Skeletal muscle cell (primary cell): ENCODE data around the gene NELFB.
"Not testable (repeated sequence)": the region's sequence is repeated elsewhere in the genome, so short reads cannot be mapped to it uniquely, and the experiment has no call there.

Experiments
- DNase-seq: peaks from one replicate; pipeline ENCODE4 v3.0.0-alpha.2; 2010; ENCODE audit warnings: low read depth
- H3K4me3 ChIP-seq: 2 replicates; pipeline ENCODE4 v1.5.1; 2011; ENCODE audit warnings: low read depth, mild to moderate bottlenecking, control low read depth, low read length, moderate library complexity

NELFB gene

DNA sequence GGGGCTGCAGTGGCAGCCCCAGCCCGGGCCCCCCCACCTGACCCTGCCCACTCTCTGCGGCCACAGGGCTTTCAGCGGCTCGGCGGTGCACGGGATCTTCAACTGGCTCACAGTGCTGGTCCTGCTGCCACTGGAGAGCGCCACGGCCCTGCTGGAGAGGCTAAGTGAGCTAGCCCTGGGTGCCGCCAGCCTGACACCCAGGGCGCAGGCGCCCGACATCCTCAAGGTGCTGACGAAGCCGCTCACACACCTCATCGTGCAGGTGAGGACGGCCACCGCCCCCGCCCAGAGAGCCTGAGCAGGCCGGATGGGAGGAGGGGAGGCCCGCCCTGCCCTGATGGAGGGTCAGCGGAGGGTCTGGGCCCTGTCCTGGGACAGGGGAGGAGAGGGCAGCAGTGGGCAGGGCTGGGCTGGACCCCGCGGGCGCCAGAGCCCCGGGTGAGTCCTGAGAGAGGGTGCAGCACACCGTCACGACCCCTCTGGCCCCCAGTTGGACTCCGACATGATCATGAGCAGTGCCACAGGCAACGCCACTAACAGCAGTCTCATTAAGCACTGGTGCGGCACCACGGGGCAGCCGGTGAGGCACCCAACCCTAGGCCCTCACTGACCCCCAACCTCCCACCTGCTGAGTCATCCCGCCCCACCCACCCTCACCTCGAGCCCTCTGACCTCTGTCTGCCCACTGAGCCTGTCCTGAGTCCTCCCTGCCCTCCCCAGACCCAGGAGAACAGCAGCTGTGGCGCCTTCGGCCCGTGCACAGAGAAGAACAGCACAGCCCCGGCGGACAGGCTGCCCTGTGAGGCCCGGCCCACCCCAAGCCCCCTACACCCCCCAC is 21.8 kb upstream of the NELFB start:
- H3K4me3 ChIP-seq: no peak overlapping the region
- DNase-seq: no peak

- H3K4me3 ChIP-seq: no peak overlapping the region
- no peak for DNase-seq
Measured at GRCh38 chr9:137234055-137234697, 21.0 kb upstream of the NELFB start.

DNA sequence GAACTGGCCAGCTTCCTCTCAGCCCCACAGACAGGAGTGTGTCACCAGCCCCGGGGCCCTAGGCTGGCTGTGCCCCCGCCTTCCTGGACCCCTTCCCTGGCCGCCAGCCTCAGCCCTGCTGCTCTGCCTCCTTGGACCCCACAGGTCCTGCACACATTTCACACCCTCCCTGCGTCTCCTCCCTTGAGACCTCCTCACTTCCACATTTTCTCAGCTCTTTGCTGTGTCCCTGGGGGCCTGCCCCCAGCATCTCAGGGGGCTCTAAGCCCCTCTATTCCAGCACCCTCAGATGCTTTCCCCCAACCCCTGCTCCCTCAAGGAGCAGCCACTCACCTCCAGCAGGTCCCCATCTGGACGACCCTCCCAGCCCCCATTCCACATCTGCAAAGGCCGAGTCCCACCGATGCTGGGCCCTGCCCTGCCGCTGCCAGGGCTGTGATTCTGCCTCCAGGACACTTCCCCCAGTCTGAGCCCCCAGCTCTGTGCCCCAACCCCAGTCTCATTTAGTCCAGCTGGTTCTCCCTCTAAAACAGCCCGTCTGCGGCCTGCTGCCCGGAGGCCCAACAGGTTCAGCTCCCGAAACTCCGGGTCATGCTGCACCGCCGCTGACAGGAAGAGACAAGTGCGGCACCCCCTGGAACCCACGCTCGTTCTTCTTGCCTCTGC is 20.2 kb upstream of the NELFB start:
- DNase-seq: no peak
- no peak overlapping the region for H3K4me3 ChIP-seq

GRCh38 chr9:137235424-137236237 is 19.5 kb upstream of the NELFB start:
- DNase-seq: no peak
- no peak overlapping the region for H3K4me3 ChIP-seq

DNA sequence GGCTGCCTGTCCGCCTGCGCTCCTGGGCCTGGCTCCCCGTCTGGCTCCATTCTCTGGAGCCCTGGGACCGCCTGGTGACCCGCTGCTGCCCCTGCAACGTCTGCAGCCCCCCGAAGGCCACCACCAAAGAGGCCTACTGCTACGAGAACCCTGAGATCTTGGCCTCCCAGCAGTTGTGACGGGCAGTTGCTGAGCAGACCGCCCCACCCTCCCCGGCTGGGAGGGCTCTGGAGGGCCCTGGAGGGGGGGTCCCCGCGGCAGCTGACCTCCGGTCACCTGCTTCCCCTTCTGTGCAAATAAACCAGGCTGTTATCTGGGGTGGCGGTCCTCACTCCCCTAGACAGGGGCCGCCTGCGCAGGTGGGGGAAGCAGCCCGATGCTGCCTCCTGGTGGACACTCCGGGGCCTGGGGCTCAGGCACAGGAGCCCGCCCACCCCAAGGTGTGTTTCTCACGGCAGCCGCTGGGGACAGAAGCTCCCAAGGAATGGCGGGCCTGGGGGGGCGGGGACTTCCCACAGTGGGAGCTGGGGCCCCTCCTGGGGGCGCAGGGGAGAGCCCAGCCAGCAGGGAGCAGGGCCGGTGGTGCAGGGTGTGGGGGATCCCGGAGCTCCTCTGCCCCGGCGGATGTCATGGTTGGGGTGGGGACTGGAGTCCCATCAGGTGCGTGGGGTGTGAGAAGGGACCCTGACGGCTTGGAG is 18.7 kb upstream of the NELFB start:
- no peak for DNase-seq
- no peak overlapping the region for H3K4me3 ChIP-seq

- H3K4me3 ChIP-seq: no peak overlapping the region
- no peak for DNase-seq
Measured at GRCh38 chr9:137236936-137237421, 18.1 kb upstream of the NELFB start.

DNA sequence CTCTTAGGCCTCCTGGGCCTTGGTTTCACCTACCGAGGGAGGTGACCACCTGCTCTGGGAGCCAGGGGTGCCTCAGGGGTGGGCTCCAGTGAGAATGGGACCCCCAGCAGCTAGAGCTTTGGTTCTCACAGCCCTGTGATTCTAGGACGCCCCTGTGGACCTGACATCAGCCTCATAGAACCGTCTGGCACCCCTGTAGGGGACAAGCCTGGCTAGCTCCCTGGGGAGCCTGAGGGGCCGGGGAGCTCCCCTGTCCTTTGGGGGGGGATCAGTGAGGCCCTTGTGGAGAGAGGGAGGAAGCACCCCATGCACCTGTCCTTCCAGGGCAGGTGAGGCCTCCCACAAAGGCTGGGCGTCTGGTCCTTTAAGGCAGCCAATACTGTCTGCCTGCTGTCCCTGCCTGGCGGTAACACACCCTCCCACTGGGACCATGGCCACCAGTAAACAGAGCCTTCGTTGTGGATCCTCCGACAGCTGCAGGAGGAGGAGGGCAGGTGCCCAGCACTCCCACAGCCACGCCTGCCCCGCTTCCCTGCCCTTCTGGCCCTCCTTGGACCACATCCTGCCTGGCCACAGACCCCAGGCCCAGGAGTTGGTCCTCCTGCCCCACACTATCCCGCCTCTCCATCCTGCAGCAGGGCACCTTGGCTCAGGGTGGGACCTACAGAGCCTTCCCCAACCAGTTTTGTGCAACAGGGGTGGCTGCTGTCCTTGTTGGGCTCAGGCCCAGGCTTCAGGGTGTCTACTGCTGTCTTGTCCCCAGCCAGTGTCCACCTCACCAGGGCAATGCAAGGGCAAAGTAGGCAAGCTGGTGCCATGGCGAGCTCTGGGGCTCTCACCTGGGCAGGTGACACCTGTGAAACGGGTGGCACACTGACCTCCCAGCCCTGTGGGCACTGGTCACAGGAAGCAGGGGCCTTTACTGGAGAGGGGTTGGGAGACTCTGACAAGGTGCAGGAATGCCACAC is 17.1 kb upstream of the NELFB start:
- H3K4me3 ChIP-seq: no peak overlapping the region
- no peak for DNase-seq

GRCh38 chr9:137239541-137240200 is 15.5 kb upstream of the NELFB start:
- DNase-seq: not testable (repeated sequence)
- peak overlapping the region; percentile 71 for H3K4me3 ChIP-seq

DNA sequence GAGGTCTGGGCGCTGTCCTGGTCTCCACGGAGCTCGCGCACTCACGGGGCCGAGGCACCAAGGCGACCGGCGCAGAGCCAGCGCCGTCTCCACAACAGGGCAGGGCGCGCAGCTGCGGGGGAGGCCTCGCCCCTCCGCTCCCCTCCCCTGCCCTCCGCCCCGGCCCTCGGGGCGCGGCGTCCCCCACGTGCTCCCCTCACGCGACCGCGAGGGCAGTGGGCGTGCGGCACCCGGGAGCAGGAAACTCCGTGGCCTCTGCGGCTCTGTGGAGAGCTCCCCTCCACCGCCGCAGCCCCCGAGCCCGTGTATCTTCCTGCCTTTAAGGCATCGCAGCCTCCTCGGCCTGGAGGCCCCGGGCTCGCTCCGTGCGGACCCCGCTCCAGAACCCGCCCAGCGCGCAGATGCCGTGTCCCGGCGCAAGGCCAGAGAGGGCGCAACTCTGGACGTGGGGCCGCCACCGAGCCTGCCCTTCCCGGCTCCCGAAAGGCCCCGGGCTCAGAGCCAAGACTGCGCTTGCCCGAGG is 14.7 kb upstream of the NELFB start:
- peak overlapping the region; percentile 71 for H3K4me3 ChIP-seq
- no peak for DNase-seq

- peak; percentile 100 for DNase-seq
- H3K4me3 ChIP-seq: peak within 1 kb of the TSS; percentile 85
Measured at GRCh38 chr9:137240841-137241489, 14.2 kb upstream of the NELFB start, which contains the start of gene TUBB4B. Gene TUBB4B (plus strand): TSS chr9:137241287. CDS start chr9:137241361, 74 bp downstream.

- peak overlapping the region; percentile 85 for H3K4me3 ChIP-seq
- DNase-seq: no peak
Measured at GRCh38 chr9:137241490-137242268, 13.4 kb upstream of the NELFB start.

- H3K4me3 ChIP-seq: peak overlapping the region; percentile 85
- DNase-seq: no peak
Measured at GRCh38 chr9:137242269-137243203, 12.6 kb upstream of the NELFB start.

- not testable (repeated sequence) for H3K4me3 ChIP-seq, DNase-seq
Measured at GRCh38 chr9:137243266-137243625, 11.9 kb upstream of the NELFB start.

DNA sequence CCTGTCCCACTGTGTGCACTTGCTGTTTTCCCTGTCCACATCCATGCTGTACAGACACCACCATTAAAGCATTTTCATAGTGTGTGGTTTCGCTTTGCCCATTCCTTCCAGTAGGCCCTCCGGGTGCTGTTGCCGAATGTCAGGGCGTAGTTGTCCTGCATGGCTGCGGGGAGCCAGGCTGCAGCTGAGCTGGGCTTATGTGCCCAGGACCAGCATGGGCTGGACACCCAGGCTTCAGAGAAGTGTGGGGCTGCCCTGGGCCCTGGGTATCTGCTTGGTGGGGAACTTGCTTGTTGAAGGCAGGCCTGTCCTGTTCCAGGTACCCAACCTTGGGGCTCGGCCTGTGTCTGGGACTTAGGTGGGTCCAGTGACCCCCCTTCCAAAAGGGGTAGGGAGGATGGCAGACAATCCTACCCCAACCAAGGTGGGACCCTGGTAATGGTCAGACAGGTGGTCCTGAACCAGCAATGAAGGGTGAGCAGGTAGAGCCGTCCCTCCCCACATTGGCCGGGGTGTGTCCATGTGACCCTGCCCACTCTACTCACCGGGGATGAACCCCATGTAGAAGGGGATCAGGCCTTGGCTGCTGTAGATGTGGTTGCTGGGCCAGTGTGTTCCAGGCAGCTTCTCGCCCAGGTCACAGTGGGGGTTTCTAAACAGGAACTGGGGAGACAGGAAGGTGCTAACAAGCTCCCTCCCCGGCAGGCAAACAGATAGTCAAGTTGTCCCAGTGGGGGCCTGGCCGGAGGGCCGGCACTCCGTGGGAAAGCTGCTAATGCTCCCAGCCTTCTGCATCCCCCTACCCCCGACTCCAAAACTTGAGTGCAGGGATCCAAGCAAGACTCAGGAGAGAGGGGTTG is 11.3 kb upstream of the NELFB start:
- no peak for DNase-seq
- H3K4me3 ChIP-seq: no peak overlapping the region
